Smooth muscle cell (in vitro differentiated cells): ENCODE results near the gene PTH2R. TPM values are rescaled to one million over a fixed set of nuclear protein-coding genes. Genes with fewer than 3 reads are reported as not detected.

Experiments used
- DNase-seq: peaks from one replicate; lab custom pipeline; 2025; ENCODE audit not compliant: unreplicated experiment; lab: John Stamatoyannopoulos, UW
- H2AFZ ChIP-seq: fragments of 200-600 bp; sonication (generic); 2 replicates; pipeline ENCODE4 v1.6.0; 2016; ENCODE audit warnings: antibody characterized with exemption, low read depth, mild to moderate bottlenecking
- H3F3A ChIP-seq: fragments of 200-600 bp; sonication (generic); 2 replicates; pipeline ENCODE4 v1.6.0; 2017; ENCODE audit warnings: antibody characterized with exemption, low read depth
- H3K27ac ChIP-seq: fragments of 200-600 bp; sonication (generic); 2 replicates; pipeline ENCODE4 v1.5.1; 2016; ENCODE audit warnings: low read depth, mild to moderate bottlenecking
- H3K27me3 ChIP-seq: fragments of 200-600 bp; sonication (generic); 2 replicates; pipeline ENCODE4 v1.6.1; 2016; ENCODE audit warnings: low read depth, mild to moderate bottlenecking
- H3K36me3 ChIP-seq: fragments of 200-600 bp; sonication (generic); 2 replicates; pipeline ENCODE4 v1.5.1; 2016; ENCODE audit warnings: low read depth
- H3K4me1 ChIP-seq: fragments of 200-600 bp; sonication (generic); 2 replicates; pipeline ENCODE4 v1.5.1; 2016; ENCODE audit warnings: low read depth
- H3K4me2 ChIP-seq: fragments of 200-600 bp; sonication (generic); 2 replicates; pipeline ENCODE4 v1.6.0; 2016; ENCODE audit warnings: mild to moderate bottlenecking
- H3K4me3 ChIP-seq: fragments of 200-600 bp; sonication (generic); 2 replicates; pipeline ENCODE4 v1.5.1; 2016; ENCODE audit warnings: mild to moderate bottlenecking
- H3K79me2 ChIP-seq: fragments of 200-600 bp; sonication (generic); 2 replicates; pipeline ENCODE4 v1.6.0; 2016; ENCODE audit warnings: low read depth, mild to moderate bottlenecking
- H3K9ac ChIP-seq: fragments of 200-600 bp; sonication (generic); 2 replicates; pipeline ENCODE4 v1.6.0; 2016; ENCODE audit warnings: low read depth
- H3K9me3 ChIP-seq: fragments of 200-600 bp; sonication (generic); replicated peaks from 2 replicates; pipeline ENCODE4 v1.5.1; 2016; ENCODE audit warnings: low read depth
- H4K20me1 ChIP-seq: fragments of 200-600 bp; sonication (generic); 2 replicates; pipeline ENCODE4 v1.6.0; 2016; ENCODE audit warnings: low read depth
- WGBS: methylation state at CpG from one replicate; pipeline ENCODE4 v1.1.7; 2016; ENCODE audit warnings: low lambda C conversion rate; 5-methylcytosine and 5-hydroxymethylcytosine counted together
- polyA plus RNA-seq: library from polyadenylated mRNA; unstranded; fragments of >200 nt; fragmentation: Nextera tagmentation; extraction: Ambion mirVana; gene quantifications from 2 replicates; pipeline ENCODE4 v1.2.1, GENCODE V29; 2016
- total RNA-seq: library from RNA; depleted of rRNA; stranded (reverse); fragments of >200 nt; gene quantifications from 2 replicates; pipeline ENCODE4 v1.2.3, GENCODE V29; 2014
- TF ChIP-seq, protein P1 (sequence below): fragments of 200-600 bp; sonication (generic); IDR thresholded peaks from 2 replicates; pipeline ENCODE4 v1.5.1; 2017; ENCODE audit warnings: borderline replicate concordance, mild to moderate bottlenecking, antibody characterized with exemption; ENCODE audit not compliant: insufficient read depth, poor library complexity, severe bottlenecking

The PTH2R gene
- total and polyA plus RNA-seq, 2 experiments from 2014 or later: not detected

DNA sequence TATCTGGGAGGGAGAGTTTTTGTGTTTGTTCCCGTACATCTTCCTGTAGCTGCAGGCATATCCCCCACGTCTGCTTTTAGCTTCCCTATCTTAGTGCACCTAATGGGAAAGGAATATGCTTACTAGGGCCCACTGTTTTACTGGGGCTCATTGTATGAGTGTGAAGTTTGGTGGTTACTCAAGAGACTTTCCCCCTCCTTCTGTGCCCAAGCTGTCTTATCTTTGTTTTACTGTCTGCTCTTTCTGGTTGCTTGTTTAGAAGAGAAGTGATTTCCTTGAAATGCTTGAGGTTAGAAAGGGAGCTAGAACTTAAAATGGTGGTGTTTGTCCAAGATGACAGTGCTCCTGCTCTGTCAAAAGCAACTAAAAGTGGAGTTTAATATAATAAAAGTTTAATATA, 7.3 kb downstream of the PTH2R start:
- no peaks in the 10 kb centered on the region for H3K36me3 ChIP-seq
- H3K79me2 ChIP-seq: no peaks in the 10 kb centered on the region
- no peaks in the 10 kb centered on the region for H3K4me1 ChIP-seq
- no peak overlapping the region for H2AFZ ChIP-seq
- no peak overlapping the region for H3K4me3 ChIP-seq
- DNase-seq: no peak
- no peak overlapping the region for H3K27ac ChIP-seq
- WGBS: 88% methylated on average over 2 of the region's 2 CpGs
- peaks cover 8% of the 10 kb centered on the region for H3K27me3 ChIP-seq
- no peaks in the 10 kb centered on the region for H4K20me1 ChIP-seq
- H3F3A ChIP-seq: no peaks in the 10 kb centered on the region
- TF ChIP-seq, protein P1, sequence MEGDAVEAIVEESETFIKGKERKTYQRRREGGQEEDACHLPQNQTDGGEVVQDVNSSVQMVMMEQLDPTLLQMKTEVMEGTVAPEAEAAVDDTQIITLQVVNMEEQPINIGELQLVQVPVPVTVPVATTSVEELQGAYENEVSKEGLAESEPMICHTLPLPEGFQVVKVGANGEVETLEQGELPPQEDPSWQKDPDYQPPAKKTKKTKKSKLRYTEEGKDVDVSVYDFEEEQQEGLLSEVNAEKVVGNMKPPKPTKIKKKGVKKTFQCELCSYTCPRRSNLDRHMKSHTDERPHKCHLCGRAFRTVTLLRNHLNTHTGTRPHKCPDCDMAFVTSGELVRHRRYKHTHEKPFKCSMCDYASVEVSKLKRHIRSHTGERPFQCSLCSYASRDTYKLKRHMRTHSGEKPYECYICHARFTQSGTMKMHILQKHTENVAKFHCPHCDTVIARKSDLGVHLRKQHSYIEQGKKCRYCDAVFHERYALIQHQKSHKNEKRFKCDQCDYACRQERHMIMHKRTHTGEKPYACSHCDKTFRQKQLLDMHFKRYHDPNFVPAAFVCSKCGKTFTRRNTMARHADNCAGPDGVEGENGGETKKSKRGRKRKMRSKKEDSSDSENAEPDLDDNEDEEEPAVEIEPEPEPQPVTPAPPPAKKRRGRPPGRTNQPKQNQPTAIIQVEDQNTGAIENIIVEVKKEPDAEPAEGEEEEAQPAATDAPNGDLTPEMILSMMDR: no peak
- no peak overlapping the region for H3K9ac ChIP-seq
- H3K9me3 ChIP-seq: no peaks in the 10 kb centered on the region
- no peak overlapping the region for H3K4me2 ChIP-seq

DNA sequence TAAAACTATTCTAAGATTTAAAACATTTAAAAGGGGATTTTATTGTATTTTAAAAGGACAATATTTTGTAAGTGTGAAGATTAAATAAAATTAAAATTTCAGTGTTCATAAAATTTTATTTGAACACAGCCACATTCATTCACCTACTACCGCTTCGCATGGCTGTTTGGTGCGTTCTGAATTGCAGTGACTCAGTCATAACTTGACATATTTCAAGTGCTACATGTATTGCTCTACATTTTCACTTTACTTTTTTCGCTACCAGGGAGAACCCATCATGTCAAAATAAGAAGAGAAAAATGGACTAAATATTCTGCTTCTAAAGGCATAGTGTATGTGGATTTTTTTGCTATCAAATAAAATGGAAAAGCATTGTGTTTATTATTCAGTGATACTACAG, 8.7 kb downstream of the PTH2R start:
- 90% methylated on average over 4 of the region's 4 CpGs for WGBS
- H3F3A ChIP-seq: no peaks in the 10 kb centered on the region
- H3K27ac ChIP-seq: no peak overlapping the region
- no peaks in the 10 kb centered on the region for H3K9me3 ChIP-seq
- DNase-seq: no peak
- no peak overlapping the region for H3K9ac ChIP-seq
- TF ChIP-seq, protein P1: no peak
- H3K4me2 ChIP-seq: no peak overlapping the region
- H4K20me1 ChIP-seq: no peaks in the 10 kb centered on the region
- no peak overlapping the region for H3K4me3 ChIP-seq
- H2AFZ ChIP-seq: no peak overlapping the region
- no peaks in the 10 kb centered on the region for H3K4me1 ChIP-seq
- H3K27me3 ChIP-seq: no peaks in the 10 kb centered on the region
- H3K36me3 ChIP-seq: no peaks in the 10 kb centered on the region
- no peaks in the 10 kb centered on the region for H3K79me2 ChIP-seq

DNA sequence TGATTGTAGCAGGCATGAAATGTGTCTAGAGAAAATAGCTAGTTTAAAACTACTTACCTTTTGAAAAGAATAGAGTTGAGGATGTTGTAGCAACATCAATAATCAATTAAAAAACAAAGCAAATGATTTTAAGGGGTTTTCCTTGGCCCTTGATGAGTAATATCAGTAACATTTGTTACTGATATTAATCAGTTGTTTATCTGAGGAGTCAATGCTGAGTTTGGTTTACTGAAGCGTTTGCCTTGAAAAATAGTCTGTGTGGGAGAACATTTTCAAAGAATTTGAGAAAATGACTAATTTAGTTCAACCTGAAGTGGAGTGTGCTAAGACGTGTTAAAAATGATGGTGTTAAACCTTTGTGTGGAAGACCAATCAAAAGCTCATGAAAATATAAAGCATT, 9.3 kb downstream of the PTH2R start:
- no peaks in the 10 kb centered on the region for H3K36me3 ChIP-seq
- 81% methylated on average over 2 of the region's 2 CpGs for WGBS
- no peak overlapping the region for H2AFZ ChIP-seq
- DNase-seq: no peak
- H4K20me1 ChIP-seq: no peaks in the 10 kb centered on the region
- no peaks in the 10 kb centered on the region for H3F3A ChIP-seq
- H3K27me3 ChIP-seq: no peaks in the 10 kb centered on the region
- no peaks in the 10 kb centered on the region for H3K79me2 ChIP-seq
- no peak overlapping the region for H3K4me3 ChIP-seq
- no peak overlapping the region for H3K4me2 ChIP-seq
- no peak overlapping the region for H3K9ac ChIP-seq
- TF ChIP-seq, protein P1: no peak
- H3K4me1 ChIP-seq: no peaks in the 10 kb centered on the region
- H3K9me3 ChIP-seq: no peaks in the 10 kb centered on the region
- no peak overlapping the region for H3K27ac ChIP-seq

DNA sequence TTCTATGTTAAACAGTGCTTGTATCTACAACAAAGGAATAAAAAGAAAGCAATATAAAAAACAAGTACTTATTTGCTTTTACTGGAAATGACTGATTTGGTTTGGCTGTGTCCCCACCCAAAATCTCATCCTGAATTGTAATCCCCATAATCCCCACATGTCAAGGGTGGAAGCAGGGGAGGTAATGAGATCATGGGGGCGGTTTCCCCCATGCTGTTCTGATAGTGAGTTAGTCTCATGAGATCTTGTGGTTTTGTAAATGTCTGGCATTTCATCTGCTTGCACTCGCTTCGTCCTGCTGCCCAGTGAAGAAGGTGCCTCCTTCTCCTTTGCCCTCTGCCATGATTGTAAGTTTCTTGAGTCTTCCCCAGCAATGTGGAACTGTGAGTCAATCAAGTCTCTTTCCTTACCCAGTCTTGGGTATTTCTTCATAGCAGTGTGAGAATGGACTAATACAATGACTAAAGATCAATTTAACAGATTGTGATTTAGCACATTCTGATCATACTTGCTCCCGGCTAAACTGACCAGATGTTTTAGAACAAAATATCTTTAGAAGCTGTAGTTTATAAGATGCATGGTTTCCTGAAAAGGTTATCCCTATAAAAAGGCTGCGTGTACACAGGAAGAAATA, 19.9 kb downstream of the PTH2R start:
- 75% methylated on average over 5 of the region's 5 CpGs for WGBS
- Histone ChIP-seq H3K36me3 (no peaks in the 10 kb centered on the region), H4K20me1 (no peaks in the 10 kb centered on the region), H3K9ac (no peak overlapping the region), H3K9me3 (no peaks in the 10 kb centered on the region), H3K4me1 (no peaks in the 10 kb centered on the region), H3K79me2 (no peaks in the 10 kb centered on the region), H2AFZ (no peak overlapping the region), H3K4me3 (no peak overlapping the region), H3F3A (no peaks in the 10 kb centered on the region), H3K27me3 (no peaks in the 10 kb centered on the region), H3K4me2 (no peak overlapping the region), H3K27ac (no peak overlapping the region)
- no peak for DNase-seq
- TF ChIP-seq, protein P1: no peak
